Hair follicular keratinocyte (primary cell): ENCODE measurements around the gene SPATA31D4. TPM values are rescaled to one million over a fixed set of nuclear protein-coding genes. Genes with fewer than 3 reads are reported as not detected.

ENCODE experiments used
- total RNA-seq: library from RNA; depleted of rRNA; stranded (reverse); fragments of >200 nt; gene quantifications from 2 replicates; pipeline ENCODE4 v1.2.3, GENCODE V29; 2015

SPATA31D4 gene
- not detected in 2 replicates for total RNA-seq

GRCh38 chr9:81928305-81928704 lies at the start of gene SPATA31D4:
TSS of gene SPATA31D4 (plus strand) at chr9:81928428. CDS start at chr9:81928514, 86 bp downstream.

GRCh38 chr9:81943393-81943792 lies 15.2 kb downstream of the SPATA31D4 start, which contains the start of gene SPATA31D3:
TSS of gene SPATA31D3 (plus strand) at chr9:81943500. CDS start at chr9:81943586, 86 bp downstream.

Other genes with a start within 250 kb of the SPATA31D4 start
- gene TLE1, start 238.9 kb upstream of the SPATA31D4 start, total RNA-seq: 31.6 and 33.1 TPM in 2 replicates
- gene SPATA31D3, start 15.1 kb downstream of the SPATA31D4 start, total RNA-seq: not detected in 2 replicates
- gene SPATA31D1, start 60.3 kb downstream of the SPATA31D4 start, total RNA-seq: not detected in 2 replicates